Measurements from ENCODE around the gene CWC22. TPM values are rescaled to one million over a fixed set of nuclear protein-coding genes. Genes with fewer than 3 reads are reported as not detected.
"Not testable (repeated sequence)": the region's sequence is repeated elsewhere in the genome, so short reads cannot be mapped to it uniquely, and the experiment has no call there.

CWC22 gene
- total RNA-seq (2014; rRNA removed; shearing (Covaris generic)) = 22.0 and 22.5 TPM in 2 replicates
- polyA plus RNA-seq (2015; cell fraction: cytosol; rRNA removed) = 24.8 and 31.6 TPM in 2 replicates
- polyA plus RNA-seq (2015; cell fraction: nucleus; rRNA removed) = 59.0 and 60.4 TPM in 2 replicates

- DNase-seq (ENCODE audit: low read depth) = peak; percentile 89
These were observed at the start of gene CWC22 for GRCh38 chr2:180006781-180007579. Gene CWC22 (minus strand): TSS chr2:180007297. CDS start chr2:179993341, 13,956 bp downstream.

- DNase-seq (ENCODE audit: low read depth) = no peak
These were observed 49.4 kb upstream of the CWC22 start for GRCh38 chr2:180056367-180057118.

GRCh38 chr2:180054576-180054975 lies 47.5 kb upstream of the CWC22 start:
- not testable (repeated sequence) for DNase-seq (ENCODE audit: low read depth)

GRCh38 chr2:180050246-180050645 lies 43.1 kb upstream of the CWC22 start:
- DNase-seq (ENCODE audit: low read depth) = no peak

- peak; percentile 7 for DNase-seq (ENCODE audit: low read depth)
These were observed 41.2 kb upstream of the CWC22 start for GRCh38 chr2:180048251-180048650.

- DNase-seq (ENCODE audit: low read depth) = no peak
These were observed 39.7 kb upstream of the CWC22 start for GRCh38 chr2:180046776-180047175.

GRCh38 chr2:180046202-180046601 lies 39.1 kb upstream of the CWC22 start:
- no peak for DNase-seq (ENCODE audit: low read depth)

GRCh38 chr2:180040146-180040925 lies 33.2 kb upstream of the CWC22 start:
- DNase-seq (ENCODE audit: low read depth) = peak; percentile 87

GRCh38 chr2:180038997-180039396 lies 31.9 kb upstream of the CWC22 start:
- no peak for DNase-seq (ENCODE audit: low read depth)

GRCh38 chr2:180033993-180034894 lies 27.1 kb upstream of the CWC22 start:
- peak; percentile 74 for DNase-seq (ENCODE audit: low read depth)

GRCh38 chr2:180029575-180029974 lies 22.5 kb upstream of the CWC22 start:
- DNase-seq (ENCODE audit: low read depth) = no peak

- DNase-seq (ENCODE audit: low read depth) = no peak
These were observed 14.8 kb upstream of the CWC22 start for GRCh38 chr2:180021850-180022249.

GRCh38 chr2:180017784-180018183 lies 10.7 kb upstream of the CWC22 start:
- DNase-seq (ENCODE audit: low read depth) = peak; percentile 23

GRCh38 chr2:180016937-180017336 lies 9.8 kb upstream of the CWC22 start:
- DNase-seq (ENCODE audit: low read depth) = no peak

- peak; percentile 44 for DNase-seq (ENCODE audit: low read depth)
These were observed 9.0 kb upstream of the CWC22 start for GRCh38 chr2:180015951-180016709.

GRCh38 chr2:180012523-180012922 lies 5.4 kb upstream of the CWC22 start:
- DNase-seq (ENCODE audit: low read depth) = peak; percentile 86

GRCh38 chr2:180010701-180011100 lies 3.6 kb upstream of the CWC22 start:
- peak; percentile 65 for DNase-seq (ENCODE audit: low read depth)

- no peak for DNase-seq (ENCODE audit: low read depth)
These were observed 866 bp downstream of the CWC22 start for GRCh38 chr2:180006231-180006630.

- DNase-seq (ENCODE audit: low read depth) = not testable (repeated sequence)
These were observed 1.6 kb downstream of the CWC22 start for GRCh38 chr2:180005465-180005864.

GRCh38 chr2:180004731-180005130 lies 2.4 kb downstream of the CWC22 start:
- DNase-seq (ENCODE audit: low read depth) = no peak

All from HT1080 (cell line).